GM12891 (cell line): ENCODE results near the gene ACAA2.

Source experiments
- POLR2A ChIP-seq: IDR thresholded peaks from 2 replicates; pipeline ENCODE4 v1.6.1; 2011; ENCODE audit warnings: low read depth, low read length, control low read depth
- POLR2AphosphoS5 ChIP-seq: IDR thresholded peaks from 2 replicates; pipeline ENCODE4 v1.6.1; 2011; ENCODE audit warnings: low read depth, low read length, control low read depth
- SPI1 ChIP-seq: IDR thresholded peaks from 2 replicates; pipeline ENCODE4 v1.6.1; 2011; ENCODE audit warnings: low read depth, low read length, control low read depth
- TAF1 ChIP-seq: IDR thresholded peaks from 2 replicates; pipeline ENCODE4 v1.6.1; 2011; ENCODE audit warnings: low read depth, low read length, control low read depth

DNA sequence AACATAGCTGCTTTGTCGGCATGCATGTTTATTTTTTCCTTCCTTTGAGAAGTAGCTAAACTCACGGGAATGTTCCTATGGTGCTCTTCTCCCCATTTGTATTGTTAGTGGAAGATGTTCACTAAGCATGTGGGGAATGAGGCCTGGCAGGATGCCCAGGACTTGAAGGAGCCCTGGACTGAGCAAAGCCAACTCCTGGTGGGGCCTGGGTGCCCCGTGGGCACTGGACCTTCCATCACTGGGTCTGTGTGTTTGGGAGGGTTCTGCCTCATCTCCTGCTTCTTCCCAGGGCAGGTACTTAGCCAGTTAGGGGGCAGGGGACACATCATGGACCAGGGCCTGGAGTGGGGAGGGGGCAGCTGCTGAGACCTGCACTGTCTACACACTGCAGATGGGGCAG lies 49.3 kb downstream of the ACAA2 start:
- no peak for TF ChIP-seq POLR2A
- TF ChIP-seq SPI1, result no peak
- TF ChIP-seq POLR2AphosphoS5, result no peak
- no peak for TF ChIP-seq TAF1
